Measurements from ENCODE around the gene CCDC7.

DNA sequence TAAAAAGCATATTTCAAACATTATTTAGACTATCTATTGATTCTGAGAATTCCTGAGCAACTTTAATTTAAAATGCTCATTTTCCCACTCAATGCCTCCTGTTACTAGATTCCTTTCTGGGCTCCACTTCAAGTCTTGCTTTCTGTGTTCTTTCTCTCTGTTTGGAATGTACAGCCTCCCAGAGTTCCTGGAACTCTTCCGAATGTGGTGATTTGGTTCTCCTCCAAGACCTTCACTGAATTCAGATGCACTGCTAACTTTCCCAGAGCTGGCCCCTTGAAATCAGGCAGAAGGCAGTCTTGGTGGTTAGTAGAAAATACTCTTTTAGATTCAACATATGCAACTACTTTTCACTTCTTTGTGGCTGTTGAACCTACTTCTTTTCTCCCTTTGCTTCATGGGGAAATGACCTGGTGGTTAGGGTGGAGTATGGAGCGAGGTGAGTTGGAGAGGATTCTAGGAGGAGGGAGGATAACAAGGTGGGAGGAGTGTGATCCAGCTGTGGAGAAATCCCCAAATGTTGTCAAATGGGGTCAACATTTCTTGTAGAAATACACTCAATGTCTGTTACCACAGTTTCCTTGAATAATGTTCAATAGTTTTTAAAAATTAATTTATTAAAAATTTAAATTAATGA is 27.9 kb upstream of the CCDC7 start:
- TF ChIP-seq, protein P1, sequence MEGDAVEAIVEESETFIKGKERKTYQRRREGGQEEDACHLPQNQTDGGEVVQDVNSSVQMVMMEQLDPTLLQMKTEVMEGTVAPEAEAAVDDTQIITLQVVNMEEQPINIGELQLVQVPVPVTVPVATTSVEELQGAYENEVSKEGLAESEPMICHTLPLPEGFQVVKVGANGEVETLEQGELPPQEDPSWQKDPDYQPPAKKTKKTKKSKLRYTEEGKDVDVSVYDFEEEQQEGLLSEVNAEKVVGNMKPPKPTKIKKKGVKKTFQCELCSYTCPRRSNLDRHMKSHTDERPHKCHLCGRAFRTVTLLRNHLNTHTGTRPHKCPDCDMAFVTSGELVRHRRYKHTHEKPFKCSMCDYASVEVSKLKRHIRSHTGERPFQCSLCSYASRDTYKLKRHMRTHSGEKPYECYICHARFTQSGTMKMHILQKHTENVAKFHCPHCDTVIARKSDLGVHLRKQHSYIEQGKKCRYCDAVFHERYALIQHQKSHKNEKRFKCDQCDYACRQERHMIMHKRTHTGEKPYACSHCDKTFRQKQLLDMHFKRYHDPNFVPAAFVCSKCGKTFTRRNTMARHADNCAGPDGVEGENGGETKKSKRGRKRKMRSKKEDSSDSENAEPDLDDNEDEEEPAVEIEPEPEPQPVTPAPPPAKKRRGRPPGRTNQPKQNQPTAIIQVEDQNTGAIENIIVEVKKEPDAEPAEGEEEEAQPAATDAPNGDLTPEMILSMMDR (IDR thresholded peaks at IDR 0.05; ENCODE audit: poor library complexity): no peak
- no peak for TF ChIP-seq EZH2 (IDR thresholded peaks at IDR 0.05; ENCODE audit: borderline replicate concordance)
- TF ChIP-seq EZH2phosphoT487 (IDR thresholded peaks at IDR 0.05; ENCODE audit: low read depth, severe bottlenecking, unreplicated experiment): no peak
